Measurements from ENCODE around the gene MYORG. TPM values are rescaled to one million over a fixed set of nuclear protein-coding genes. Genes with fewer than 3 reads are reported as not detected.

The MYORG gene
- polyA plus RNA-seq, result 10 to 100 TPM in 3 of 4 donors, 1 to 10 TPM in 1; 9.7 to 83.0 (median 13.7) TPM
- long read RNA-seq, donor 1, full-length matches to known transcripts, result 23 of 23 reads
- long read RNA-seq, donor 1, partial matches to known transcripts, result 0 of 23 reads
- long read RNA-seq, donor 1, other reads (novel, unspliced or antisense), result 0 of 23 reads
- long read RNA-seq, donor 2, full-length matches to known transcripts, result 7 of 7 reads
- long read RNA-seq, donor 2, partial matches to known transcripts, result 0 of 7 reads
- long read RNA-seq, donor 2, other reads (novel, unspliced or antisense), result 0 of 7 reads
- long read RNA-seq, donor 3, full-length matches to known transcripts, result 13 of 13 reads
- long read RNA-seq, donor 3, partial matches to known transcripts, result 0 of 13 reads
- long read RNA-seq, donor 3, other reads (novel, unspliced or antisense), result 0 of 13 reads
- long read RNA-seq, donor 4, full-length matches to known transcripts, result 1 of 1 reads
- long read RNA-seq, donor 4, partial matches to known transcripts, result 0 of 1 reads
- long read RNA-seq, donor 4, other reads (novel, unspliced or antisense), result 0 of 1 reads
- long read RNA-seq, donor 5, full-length matches to known transcripts, result 4 of 4 reads
- long read RNA-seq, donor 5, partial matches to known transcripts, result 0 of 4 reads
- long read RNA-seq, donor 5, other reads (novel, unspliced or antisense), result 0 of 4 reads
- long read RNA-seq, donor 6, full-length matches to known transcripts, result 25 of 25 reads
- long read RNA-seq, donor 6, partial matches to known transcripts, result 0 of 25 reads
- long read RNA-seq, donor 6, other reads (novel, unspliced or antisense), result 0 of 25 reads
- long read RNA-seq, donor 7, full-length matches to known transcripts, result 3 of 3 reads
- long read RNA-seq, donor 7, partial matches to known transcripts, result 0 of 3 reads
- long read RNA-seq, donor 7, other reads (novel, unspliced or antisense), result 0 of 3 reads
- long read RNA-seq, donor 8, result 0 reads
- long read RNA-seq, donor 9, full-length matches to known transcripts, result 6 of 6 reads
- long read RNA-seq, donor 9, partial matches to known transcripts, result 0 of 6 reads
- long read RNA-seq, donor 9, other reads (novel, unspliced or antisense), result 0 of 6 reads
- long read RNA-seq, donor 10, full-length matches to known transcripts, result 7 of 7 reads
- long read RNA-seq, donor 10, partial matches to known transcripts, result 0 of 7 reads
- long read RNA-seq, donor 10, other reads (novel, unspliced or antisense), result 0 of 7 reads

DNA sequence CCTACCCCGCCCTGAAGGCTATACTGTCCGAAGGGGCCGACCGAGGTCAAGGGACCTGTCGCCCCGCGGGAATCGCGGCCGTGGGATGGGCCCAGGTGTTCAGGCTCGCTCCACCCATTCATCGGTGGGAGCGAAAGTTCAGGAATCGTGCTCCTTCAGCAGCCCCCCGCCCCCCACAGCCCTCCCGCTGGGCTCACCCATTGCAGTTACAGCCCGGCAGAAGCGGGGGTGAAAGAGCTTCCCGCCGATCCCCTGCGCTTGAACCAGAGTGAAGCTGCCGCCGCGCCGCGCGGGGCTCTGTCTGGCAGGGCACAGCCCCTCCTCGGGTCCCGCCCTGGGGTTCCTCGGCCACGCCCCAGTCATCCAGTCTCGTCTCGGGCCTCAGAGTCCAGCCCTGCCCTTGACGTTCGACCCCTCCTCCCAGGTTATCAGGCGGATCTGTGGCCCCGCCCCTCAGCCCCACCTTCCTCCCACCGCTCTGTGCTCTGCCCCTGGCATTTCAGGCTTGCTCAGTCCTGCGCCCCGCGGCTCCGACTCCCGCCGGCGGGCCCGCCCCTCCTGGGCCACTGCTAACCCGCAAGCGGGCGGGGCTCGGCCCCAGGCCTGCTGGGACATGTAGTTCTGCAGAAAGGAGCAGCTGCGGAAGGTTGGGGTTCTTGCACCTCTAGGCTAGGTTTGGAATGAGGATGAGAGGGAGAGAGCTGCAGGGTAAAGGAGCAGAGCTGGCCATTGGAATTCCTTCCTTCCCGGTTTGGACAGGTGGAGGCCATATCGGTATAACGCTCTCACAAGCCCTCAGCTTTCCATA, at the start of gene MYORG:
MYORG (minus strand) TSS at position 303 of the 808 bp plus-strand sequence. CDS start 3,955 bp downstream, outside the sequence.
- peak within 1 kb of the TSS; percentile 86 to 95 (median 93) for H3K27ac ChIP-seq (ENCODE audit: low read depth in 1 of 3, low read length in 2 of 3)
- DNase-seq, result peak; percentile 99
- peaks cover 0 to 9% of the 10 kb centered on the region in 2 donors for H3K9me3 ChIP-seq (ENCODE audit: control insufficient read depth in 2 of 2, insufficient read depth in 1 of 2, low read depth in 1 of 2, low read length in 1 of 2)
- peaks cover 0 to 21% (median 7%) of the 10 kb centered on the region in 3 donors for H3K36me3 ChIP-seq (ENCODE audit: control insufficient read depth in 3 of 3, insufficient read depth in 2 of 3, low read depth in 1 of 3, low read length in 3 of 3)
- peaks cover 0 to 15% (median 0%) of the 10 kb centered on the region in 3 donors for H3K27me3 ChIP-seq (ENCODE audit: control insufficient read depth in 3 of 3, insufficient read depth in 3 of 3, low read length in 3 of 3)
- peak; percentile 23 for FAIRE-seq
- H3K4me3 ChIP-seq (ENCODE audit: low read depth in 1 of 3, low read length in 3 of 3), result peak within 1 kb of the TSS; percentile 58 to 96 (median 85)
- WGBS, 3 donors, result 0 to 1% (median 1%) methylated on average over 49 to 54 of the region's 54 CpGs
- peaks cover 2 to 47% (median 4%) of the 10 kb centered on the region in 3 donors for H3K4me1 ChIP-seq (ENCODE audit: control insufficient read depth in 3 of 3, insufficient read depth in 2 of 3, low read depth in 1 of 3, low read length in 2 of 3)

- Histone ChIP-seq H3K27me3 (ENCODE audit: control insufficient read depth in 3 of 3, insufficient read depth in 3 of 3, low read length in 3 of 3) (no peaks in the 10 kb centered on the region), H3K27ac (ENCODE audit: low read depth in 1 of 3, low read length in 2 of 3) (no peak overlapping the region), H3K4me1 (ENCODE audit: control insufficient read depth in 3 of 3, insufficient read depth in 2 of 3, low read depth in 1 of 3, low read length in 2 of 3) (no peaks in the 10 kb centered on the region), H3K4me3 (ENCODE audit: low read depth in 1 of 3, low read length in 3 of 3) (no peak overlapping the region), H3K36me3 (ENCODE audit: control insufficient read depth in 3 of 3, insufficient read depth in 2 of 3, low read depth in 1 of 3, low read length in 3 of 3) (no peaks in the 10 kb centered on the region), H3K9me3 (ENCODE audit: control insufficient read depth in 2 of 2, insufficient read depth in 1 of 2, low read depth in 1 of 2, low read length in 1 of 2) (no peaks in the 10 kb centered on the region)
- 73 to 97% (median 88%) methylated on average over 4 of the region's 4 CpGs for WGBS, 3 donors
- FAIRE-seq, result no peak
- DNase-seq, result no peak
These were observed 43.2 kb upstream of the MYORG start for GRCh38 chr9:34419716-34420504.

GRCh38 chr9:34417734-34418133, 41.0 kb upstream of the MYORG start:
- H3K36me3 ChIP-seq (ENCODE audit: control insufficient read depth in 3 of 3, insufficient read depth in 2 of 3, low read depth in 1 of 3, low read length in 3 of 3), result no peaks in the 10 kb centered on the region
- no peak overlapping the region for H3K4me3 ChIP-seq (ENCODE audit: low read depth in 1 of 3, low read length in 3 of 3)
- H3K9me3 ChIP-seq (ENCODE audit: control insufficient read depth in 2 of 2, insufficient read depth in 1 of 2, low read depth in 1 of 2, low read length in 1 of 2), result no peaks in the 10 kb centered on the region
- FAIRE-seq, result no peak
- WGBS, 3 donors, result 93 to 96% (median 96%) methylated on average over 3 of the region's 3 CpGs
- no peaks in the 10 kb centered on the region for H3K27me3 ChIP-seq (ENCODE audit: control insufficient read depth in 3 of 3, insufficient read depth in 3 of 3, low read length in 3 of 3)
- DNase-seq, result no peak
- no peaks in the 10 kb centered on the region for H3K4me1 ChIP-seq (ENCODE audit: control insufficient read depth in 3 of 3, insufficient read depth in 2 of 3, low read depth in 1 of 3, low read length in 2 of 3)
- H3K27ac ChIP-seq (ENCODE audit: low read depth in 1 of 3, low read length in 2 of 3), result no peak overlapping the region

GRCh38 chr9:34413231-34413852, 36.6 kb upstream of the MYORG start:
- no peaks in the 10 kb centered on the region for H3K36me3 ChIP-seq (ENCODE audit: control insufficient read depth in 3 of 3, insufficient read depth in 2 of 3, low read depth in 1 of 3, low read length in 3 of 3)

GRCh38 chr9:34412336-34412735, 35.6 kb upstream of the MYORG start:
- no peaks in the 10 kb centered on the region for H3K36me3 ChIP-seq (ENCODE audit: control insufficient read depth in 3 of 3, insufficient read depth in 2 of 3, low read depth in 1 of 3, low read length in 3 of 3)
- no peak overlapping the region for H3K27ac ChIP-seq (ENCODE audit: low read depth in 1 of 3, low read length in 2 of 3)
- H3K27me3 ChIP-seq (ENCODE audit: control insufficient read depth in 3 of 3, insufficient read depth in 3 of 3, low read length in 3 of 3), result no peaks in the 10 kb centered on the region
- FAIRE-seq, result no peak
- 39 to 53% (median 52%) methylated on average over 1 of the region's 1 CpG for WGBS, 3 donors
- no peak overlapping the region for H3K4me3 ChIP-seq (ENCODE audit: low read depth in 1 of 3, low read length in 3 of 3)
- no peaks in the 10 kb centered on the region for H3K4me1 ChIP-seq (ENCODE audit: control insufficient read depth in 3 of 3, insufficient read depth in 2 of 3, low read depth in 1 of 3, low read length in 2 of 3)
- H3K9me3 ChIP-seq (ENCODE audit: control insufficient read depth in 2 of 2, insufficient read depth in 1 of 2, low read depth in 1 of 2, low read length in 1 of 2), result no peaks in the 10 kb centered on the region
- DNase-seq, result no peak

More at GRCh38 chr9:34413231-34413852, 36.6 kb upstream of the MYORG start:
- Histone ChIP-seq H3K27ac (ENCODE audit: low read depth in 1 of 3, low read length in 2 of 3) (no peak overlapping the region), H3K4me1 (ENCODE audit: control insufficient read depth in 3 of 3, insufficient read depth in 2 of 3, low read depth in 1 of 3, low read length in 2 of 3) (no peaks in the 10 kb centered on the region), H3K27me3 (ENCODE audit: control insufficient read depth in 3 of 3, insufficient read depth in 3 of 3, low read length in 3 of 3) (no peaks in the 10 kb centered on the region), H3K9me3 (ENCODE audit: control insufficient read depth in 2 of 2, insufficient read depth in 1 of 2, low read depth in 1 of 2, low read length in 1 of 2) (no peaks in the 10 kb centered on the region), H3K4me3 (ENCODE audit: low read depth in 1 of 3, low read length in 3 of 3) (no peak overlapping the region)
- DNase-seq (peak; percentile 26 to 73), FAIRE-seq (no peak)
- WGBS, 3 donors, result 15 to 20% (median 16%) methylated on average over 6 of the region's 6 CpGs

GRCh38 chr9:34409154-34409553, 32.5 kb upstream of the MYORG start:
- 75 to 95% (median 92%) methylated on average over 2 of the region's 2 CpGs for WGBS, 3 donors
- no peak for FAIRE-seq
- H3K27ac ChIP-seq (ENCODE audit: low read depth in 1 of 3, low read length in 2 of 3), result no peak overlapping the region
- no peaks in the 10 kb centered on the region for H3K27me3 ChIP-seq (ENCODE audit: control insufficient read depth in 3 of 3, insufficient read depth in 3 of 3, low read length in 3 of 3)
- no peak for DNase-seq
- H3K4me3 ChIP-seq (ENCODE audit: low read depth in 1 of 3, low read length in 3 of 3), result no peak overlapping the region
- no peaks in the 10 kb centered on the region for H3K9me3 ChIP-seq (ENCODE audit: control insufficient read depth in 2 of 2, insufficient read depth in 1 of 2, low read depth in 1 of 2, low read length in 1 of 2)
- peaks cover 0 to 4% (median 3%) of the 10 kb centered on the region in 3 donors for H3K36me3 ChIP-seq (ENCODE audit: control insufficient read depth in 3 of 3, insufficient read depth in 2 of 3, low read depth in 1 of 3, low read length in 3 of 3)
- H3K4me1 ChIP-seq (ENCODE audit: control insufficient read depth in 3 of 3, insufficient read depth in 2 of 3, low read depth in 1 of 3, low read length in 2 of 3), result no peaks in the 10 kb centered on the region

GRCh38 chr9:34408173-34408572, 31.5 kb upstream of the MYORG start:
- Histone ChIP-seq H3K4me3 (ENCODE audit: low read depth in 1 of 3, low read length in 3 of 3) (no peak overlapping the region), H3K27me3 (ENCODE audit: control insufficient read depth in 3 of 3, insufficient read depth in 3 of 3, low read length in 3 of 3) (no peaks in the 10 kb centered on the region), H3K36me3 (ENCODE audit: control insufficient read depth in 3 of 3, insufficient read depth in 2 of 3, low read depth in 1 of 3, low read length in 3 of 3) (peaks cover 0 to 4% (median 3%) of the 10 kb centered on the region in 3 donors), H3K4me1 (ENCODE audit: control insufficient read depth in 3 of 3, insufficient read depth in 2 of 3, low read depth in 1 of 3, low read length in 2 of 3) (no peaks in the 10 kb centered on the region), H3K9me3 (ENCODE audit: control insufficient read depth in 2 of 2, insufficient read depth in 1 of 2, low read depth in 1 of 2, low read length in 1 of 2) (no peaks in the 10 kb centered on the region), H3K27ac (ENCODE audit: low read depth in 1 of 3, low read length in 2 of 3) (no peak overlapping the region)
- DNase-seq (no peak), FAIRE-seq (no peak)
- 83 to 100% (median 94%) methylated on average over 1 of the region's 1 CpG for WGBS, 3 donors

Measured in small intestine (tissue), 16 donors.